Left forelimb (tissue), 1 donor: ENCODE data around the gene PLEKHH2.

ENCODE experiments used
- DNase-seq: peaks from one replicate; pipeline ENCODE4 v3.0.0-alpha.2; 2018; ENCODE audit warnings: low spot score

Gene PLEKHH2

GRCh38 chr2:43763091-43763490 is 126.0 kb downstream of the PLEKHH2 start:
- DNase-seq = no peak

- DNase-seq = no peak
Observed at GRCh38 chr2:43764086-43764705, 127.1 kb downstream of the PLEKHH2 start.

GRCh38 chr2:43766006-43766405 is 128.9 kb downstream of the PLEKHH2 start:
- no peak for DNase-seq

- DNase-seq = peak; percentile 91
Observed at GRCh38 chr2:43773876-43774613, 137.0 kb downstream of the PLEKHH2 start, which contains the start of gene DYNC2LI1. DYNC2LI1 (plus strand) TSS chr2:43774039; CDS start chr2:43774139, 100 bp downstream.

GRCh38 chr2:43774617-43775016 is 137.6 kb downstream of the PLEKHH2 start:
- no peak for DNase-seq

- DNase-seq = no peak
Observed at GRCh38 chr2:43776324-43776723, 139.3 kb downstream of the PLEKHH2 start.

- no peak for DNase-seq
Observed at GRCh38 chr2:43777306-43777926, 140.4 kb downstream of the PLEKHH2 start.

DNA sequence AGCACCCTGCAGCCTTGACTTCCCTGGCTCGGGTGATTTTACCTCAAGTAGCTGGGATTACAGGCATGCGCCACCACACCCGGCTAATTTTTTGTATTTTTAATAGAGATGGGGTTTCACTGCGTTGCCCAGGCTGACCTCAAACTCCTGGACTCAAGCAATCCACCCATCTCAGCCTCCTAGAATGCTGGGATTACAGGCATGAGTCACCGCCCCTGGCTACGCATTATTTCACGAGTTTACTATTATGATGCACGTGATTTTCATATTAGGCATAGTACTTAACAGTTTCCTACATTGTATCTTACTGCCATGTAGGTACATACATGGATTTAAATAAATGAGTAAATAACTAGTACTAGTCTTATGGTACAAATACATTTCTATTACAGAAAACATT is 141.2 kb downstream of the PLEKHH2 start:
- DNase-seq = no peak

GRCh38 chr2:43787895-43788294 is 150.8 kb downstream of the PLEKHH2 start:
- no peak for DNase-seq

DNA sequence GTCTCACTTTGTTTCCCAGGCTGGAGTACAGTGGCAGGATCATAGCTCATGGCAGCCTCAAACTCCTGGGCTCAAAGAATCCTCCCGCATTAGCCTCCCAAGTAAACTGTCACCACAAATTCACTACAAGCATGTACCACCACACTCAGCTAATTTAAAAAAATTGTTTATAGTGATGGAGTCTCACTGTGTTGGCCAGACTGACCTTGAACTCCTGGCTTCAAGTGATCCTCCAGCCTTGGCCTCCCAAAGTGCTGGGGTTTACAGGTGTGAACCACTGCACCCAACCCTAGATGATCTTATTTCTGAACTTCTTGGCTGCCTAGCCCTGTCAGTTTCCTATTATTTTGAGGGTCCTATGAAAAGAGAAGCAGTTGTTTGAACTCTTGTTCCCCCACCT is 151.6 kb downstream of the PLEKHH2 start:
- no peak for DNase-seq

DNA sequence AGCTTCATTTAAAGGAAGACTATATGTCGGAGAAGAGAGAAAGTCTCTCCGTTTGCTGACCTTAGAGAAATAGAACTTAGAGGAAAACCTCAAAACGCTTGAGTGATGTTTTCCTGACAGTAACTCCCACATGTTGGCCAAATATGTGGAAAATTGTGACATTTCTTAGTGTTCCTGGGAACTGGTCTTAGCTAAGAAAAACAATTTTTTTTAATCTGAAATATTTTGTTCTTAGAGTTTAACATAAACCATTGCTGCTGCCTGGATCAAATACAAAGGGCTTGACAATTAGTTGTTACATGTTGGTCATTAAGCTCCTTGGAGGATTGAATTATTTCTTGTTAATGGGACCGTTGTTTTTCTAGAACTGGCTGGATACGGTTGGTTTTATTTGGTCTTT is 153.1 kb downstream of the PLEKHH2 start:
- DNase-seq = no peak

- DNase-seq = no peak
Observed at GRCh38 chr2:43791035-43791765, 154.1 kb downstream of the PLEKHH2 start.

DNA sequence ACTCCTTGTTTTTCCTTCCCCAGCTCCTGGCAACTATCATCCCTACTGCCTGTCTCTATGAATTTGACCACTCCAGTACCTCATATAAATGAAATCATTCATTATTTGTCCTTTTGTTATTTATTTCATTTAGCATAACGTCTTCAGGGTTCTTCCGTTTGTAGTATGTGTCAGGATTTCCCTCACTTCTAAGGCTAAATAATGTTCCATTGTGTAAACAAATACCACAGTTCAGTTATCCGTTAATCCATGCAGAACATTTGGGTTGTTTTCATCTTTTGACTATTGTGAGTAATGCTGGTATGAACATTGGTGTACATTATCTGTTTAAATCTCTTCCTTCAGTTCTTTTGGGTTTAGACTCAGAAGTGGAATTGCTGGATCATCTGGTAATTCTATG is 155.6 kb downstream of the PLEKHH2 start:
- no peak for DNase-seq

DNA sequence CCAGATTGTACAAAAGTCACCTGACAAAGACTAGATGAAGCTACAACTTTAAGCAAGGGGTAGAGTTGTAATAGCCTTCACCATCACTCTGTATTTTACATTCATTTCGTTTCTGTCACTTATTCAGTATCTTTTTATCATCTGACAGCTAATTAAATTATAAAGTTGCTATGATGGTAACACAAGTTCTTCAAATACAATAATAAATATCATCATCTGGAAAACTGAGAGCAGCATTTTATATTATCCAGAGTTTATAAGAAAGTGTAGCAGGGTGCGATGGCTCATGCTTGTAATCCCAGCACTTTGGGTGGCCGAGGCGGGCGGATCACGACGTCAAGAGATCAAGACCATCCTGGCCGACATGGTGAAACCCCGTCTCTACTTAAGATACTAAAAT is 157.9 kb downstream of the PLEKHH2 start:
- no peak for DNase-seq

DNA sequence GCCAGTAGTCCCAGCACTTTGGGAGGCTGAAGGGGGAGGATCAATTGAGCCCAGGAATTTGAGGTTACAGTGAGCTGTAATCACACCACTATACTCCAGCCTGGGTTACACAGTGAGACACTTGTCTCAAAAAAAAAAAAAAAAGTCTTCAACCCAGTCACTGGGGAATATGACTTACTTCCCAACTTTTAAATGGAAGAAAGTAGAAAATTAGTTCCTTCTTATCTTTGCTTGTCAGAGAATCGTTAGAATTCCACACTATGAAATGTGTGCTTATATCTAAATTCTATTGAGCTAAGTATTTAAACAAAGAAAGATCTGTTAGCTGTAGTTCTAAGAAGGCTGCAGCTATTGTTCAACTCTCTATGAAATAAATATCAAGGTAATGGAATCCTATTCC is 159.1 kb downstream of the PLEKHH2 start:
- no peak for DNase-seq

DNA sequence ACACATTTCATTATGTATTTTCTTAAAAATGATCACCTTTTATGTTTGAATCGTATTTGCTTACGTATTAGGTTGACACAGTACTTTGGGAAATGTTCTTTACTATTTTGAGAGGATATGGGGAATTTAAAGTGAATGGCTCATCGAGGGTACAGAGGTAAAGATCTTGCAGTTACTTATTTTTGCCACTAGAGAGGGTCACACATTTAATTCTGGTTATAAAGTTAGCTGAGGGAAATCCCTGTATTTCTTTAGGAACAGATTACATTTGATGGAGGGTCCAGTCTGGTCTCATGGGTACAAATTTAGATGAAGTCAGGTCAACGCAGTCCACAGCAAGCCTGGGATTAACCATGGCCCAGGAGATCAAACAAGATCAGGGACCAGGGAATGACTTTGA is 161.2 kb downstream of the PLEKHH2 start:
- DNase-seq = no peak

DNA sequence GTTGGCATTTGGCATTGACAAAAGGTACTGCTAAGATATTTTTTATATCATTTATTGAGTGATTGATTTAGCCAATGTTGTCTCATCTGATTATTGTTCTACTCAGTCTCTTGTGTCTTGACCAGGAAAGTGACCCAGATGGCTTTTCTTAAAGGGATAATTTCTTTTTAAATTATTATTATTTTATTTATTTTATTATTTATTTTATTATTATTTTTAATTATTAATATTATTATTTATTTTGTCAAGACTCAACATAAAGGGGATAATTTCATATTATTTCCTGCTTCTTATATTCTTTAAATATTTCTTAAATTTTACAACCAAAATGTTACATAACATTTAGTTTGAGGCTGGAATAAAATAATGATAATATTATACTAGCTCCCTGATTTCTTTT is 163.8 kb downstream of the PLEKHH2 start:
- no peak for DNase-seq

- DNase-seq = no peak
Observed at GRCh38 chr2:43802135-43802534, 165.1 kb downstream of the PLEKHH2 start.

GRCh38 chr2:43803113-43803512 is 166.1 kb downstream of the PLEKHH2 start:
- DNase-seq = no peak

GRCh38 chr2:43806719-43807031 is 169.6 kb downstream of the PLEKHH2 start:
- DNase-seq = no peak

GRCh38 chr2:43810452-43810851 is 173.4 kb downstream of the PLEKHH2 start:
- DNase-seq = no peak

- no peak for DNase-seq
Observed at GRCh38 chr2:43810888-43811287, 173.8 kb downstream of the PLEKHH2 start.

DNA sequence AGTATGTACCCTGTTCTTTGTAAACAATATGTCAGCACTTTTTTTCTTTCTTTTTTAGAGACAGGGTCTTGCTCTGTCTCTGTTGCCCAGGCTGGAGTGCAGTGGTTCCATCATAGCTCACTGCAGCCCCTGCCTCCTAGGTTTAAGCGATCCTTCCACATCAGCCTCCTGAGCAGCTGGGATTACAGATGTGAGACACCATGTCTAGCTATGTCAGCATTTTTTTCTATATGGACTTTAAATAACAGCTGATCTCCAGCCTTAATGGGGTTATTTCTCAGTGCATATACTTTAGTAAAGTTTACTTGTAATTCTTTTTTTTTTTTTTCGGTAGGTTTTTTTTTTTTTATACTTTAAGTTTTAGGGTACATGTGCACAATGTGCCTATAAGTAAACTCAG is 174.9 kb downstream of the PLEKHH2 start:
- DNase-seq = no peak
